ENCODE data around the gene CRTC1.
A peak's percentile ranks its signal among the peaks of the same experiment; 100 is the strongest.

Gene CRTC1

GRCh38 chr19:18683109-18683957 is at the start of gene CRTC1:
CRTC1 (plus strand) TSS chr19:18683680; CDS start chr19:18683703, 23 bp downstream.
- peak; percentile 86 for DNase-seq

- DNase-seq, result peak; percentile 6
Observed at GRCh38 chr19:18634612-18635297, 48.7 kb upstream of the CRTC1 start.

GRCh38 chr19:18635831-18636182 is 47.7 kb upstream of the CRTC1 start:
- DNase-seq, result no peak

GRCh38 chr19:18636183-18636968 is 47.1 kb upstream of the CRTC1 start:
- DNase-seq, result peak; percentile 93

- no peak for DNase-seq
Observed at GRCh38 chr19:18636969-18637629, 46.4 kb upstream of the CRTC1 start, which contains the start of gene KLHL26. KLHL26 (plus strand) TSS chr19:18637028; CDS start chr19:18637055, 27 bp downstream.

- DNase-seq, result no peak
Observed at GRCh38 chr19:18637673-18638630, 45.5 kb upstream of the CRTC1 start.

- DNase-seq, result no peak
Observed at GRCh38 chr19:18639706-18640243, 43.7 kb upstream of the CRTC1 start.

- DNase-seq, result no peak
Observed at GRCh38 chr19:18644196-18645034, 39.1 kb upstream of the CRTC1 start.

GRCh38 chr19:18645035-18645511 is 38.4 kb upstream of the CRTC1 start:
- DNase-seq, result no peak

GRCh38 chr19:18646535-18647370 is 36.7 kb upstream of the CRTC1 start:
- DNase-seq, result no peak

- no peak for DNase-seq
Observed at GRCh38 chr19:18647371-18647767, 36.1 kb upstream of the CRTC1 start.

GRCh38 chr19:18647807-18648206 is 35.7 kb upstream of the CRTC1 start:
- no peak for DNase-seq

- no peak for DNase-seq
Observed at GRCh38 chr19:18648973-18649315, 34.5 kb upstream of the CRTC1 start.

- no peak for DNase-seq
Observed at GRCh38 chr19:18649371-18650020, 34.0 kb upstream of the CRTC1 start.

GRCh38 chr19:18650021-18650390 is 33.5 kb upstream of the CRTC1 start:
- DNase-seq, result no peak

GRCh38 chr19:18650468-18651041 is 32.9 kb upstream of the CRTC1 start:
- DNase-seq, result peak; percentile 46

- no peak for DNase-seq
Observed at GRCh38 chr19:18651300-18651699, 32.2 kb upstream of the CRTC1 start.

- no peak for DNase-seq
Observed at GRCh38 chr19:18651733-18652132, 31.7 kb upstream of the CRTC1 start.
